B cell (primary cell): ENCODE results near the gene ANKRD28. TPM values are rescaled to one million over a fixed set of nuclear protein-coding genes. Genes with fewer than 3 reads are reported as not detected.

Experiments
- ATAC-seq: fragments of 200-7000 bp; cut with Tn5 transposase; one replicate; pipeline ENCODE4 v1.10.0; 2021; ENCODE audit warnings: low read depth, mild to moderate bottlenecking, moderate number of reproducible peaks, moderate library complexity
- CTCF ChIA-PET: fragments of 350-600 bp; sonication (Branson Sonifier 250); formaldehyde crosslinking; loops from one replicate; lab custom pipeline; 2021; ENCODE audit warnings: antibody characterized with exemption, inconsistent platforms; lab: Charles Lee
- POLR2A ChIA-PET: fragments of 350-600 bp; sonication (Branson Sonifier 250); formaldehyde crosslinking; loops from one replicate; lab custom pipeline; 2021; ENCODE audit warnings: antibody characterized with exemption; lab: Charles Lee
- DNase-seq: peaks from one replicate; pipeline ENCODE4 v3.0.0; 2013
- H2AFZ ChIP-seq: 2 replicates; pipeline ENCODE4 v1.6.1; 2012; ENCODE audit warnings: mild to moderate bottlenecking, low read depth, low read length; ENCODE audit not compliant: insufficient read depth, poor library complexity, severe bottlenecking
- H3K27ac ChIP-seq, 2 donors: 1 replicate in 1 of 2; 2 replicates in 1 of 2; pipeline ENCODE4 v1.5.1; 2012 to 2013; ENCODE audit warnings: low read length in 2 of 2, mild to moderate bottlenecking in 2 of 2, moderate library complexity in 1 of 2
- H3K27me3 ChIP-seq, 4 experiments: fragments of 200-600 bp in 1 of 4; sonication (generic) in 1 of 4; replicated peaks in 1 of 4; 1 replicate in 2 of 4; 2 replicates in 2 of 4; pipeline versions ENCODE4 v1.6.1 to v1.7.0; 2013 to 2016; ENCODE audit warnings: low read length in 3 of 4, mild to moderate bottlenecking in 2 of 4, mixed read lengths in 1 of 4, moderate library complexity in 1 of 4; ENCODE audit not compliant: insufficient read depth in 4 of 4, control insufficient read depth in 3 of 4; ENCODE audit errors: control extremely low read depth in 1 of 4
- H3K36me3 ChIP-seq, 2 experiments: replicated peaks in 1 of 2; 1 replicate in 1 of 2; 2 replicates in 1 of 2; pipeline versions ENCODE4 v1.6.1 to v1.7.1; 2013; ENCODE audit warnings: low read length in 1 of 2; ENCODE audit not compliant: insufficient read depth in 2 of 2, control insufficient read depth in 1 of 2; ENCODE audit errors: control extremely low read depth in 1 of 2, extremely low read depth in 1 of 2
- H3K4me1 ChIP-seq, 2 donors: fragments of 200-600 bp in 1 of 2; sonication (generic) in 1 of 2; 1 replicate in 1 of 2; 2 replicates in 1 of 2; pipeline versions ENCODE4 v1.5.1 to v1.6.1; 2013 to 2017; ENCODE audit warnings: low read length in 2 of 2; ENCODE audit not compliant: control insufficient read depth in 2 of 2, insufficient read depth in 2 of 2
- H3K4me2 ChIP-seq: replicated peaks from 2 replicates; pipeline ENCODE3; 2012; ENCODE audit warnings: mild to moderate bottlenecking, low read depth, low read length; ENCODE audit not compliant: poor library complexity, severe bottlenecking
- H3K4me3 ChIP-seq, 5 experiments: fragments of 200-600 bp in 1 of 5; sonication (generic) in 1 of 5; 1 replicate in 3 of 5; 2 replicates in 2 of 5; pipeline versions ENCODE4 v1.5.1 to v1.7.0; 2011 to 2016; ENCODE audit warnings: low read length in 4 of 5, mild to moderate bottlenecking in 4 of 5, low read depth in 2 of 5, control low read depth in 1 of 5, moderate library complexity in 1 of 5; ENCODE audit not compliant: insufficient read depth in 1 of 5; ENCODE audit errors: control extremely low read depth in 1 of 5, extremely low read depth in 1 of 5
- H3K79me2 ChIP-seq: fragments of 200-600 bp; sonication (generic); one replicate; pipeline ENCODE4 v1.6.0; 2016; ENCODE audit warnings: low read length; ENCODE audit not compliant: control insufficient read depth, insufficient read depth
- H3K9ac ChIP-seq: fragments of 200-600 bp; sonication (generic); 2 replicates; pipeline ENCODE4 v1.6.1; 2017; ENCODE audit warnings: mild to moderate bottlenecking, low read length, moderate library complexity
- H3K9me3 ChIP-seq, 3 donors: one replicate each; pipeline versions ENCODE4 v1.6.1 to v1.7.1; 2013; ENCODE audit warnings: low read length in 2 of 3; ENCODE audit not compliant: control insufficient read depth in 2 of 3, insufficient read depth in 1 of 3; ENCODE audit errors: control extremely low read depth in 1 of 3
- H4K20me1 ChIP-seq: 2 replicates; pipeline ENCODE4 v1.6.0; 2012; ENCODE audit warnings: mild to moderate bottlenecking, low read length; ENCODE audit not compliant: insufficient read depth, control insufficient read depth, poor library complexity, severe bottlenecking
- H3K27ac Mint-ChIP-seq: one replicate; pipeline ENCODE4 v1.8.0; 2021; ENCODE audit warnings: mixed read lengths
- H3K27me3 Mint-ChIP-seq: one replicate; pipeline ENCODE4 v1.8.0; 2021; ENCODE audit warnings: mixed read lengths
- H3K4me1 Mint-ChIP-seq: one replicate; pipeline ENCODE4 v1.8.0; 2021; ENCODE audit warnings: mixed read lengths
- H3K4me3 Mint-ChIP-seq: one replicate; pipeline ENCODE4 v1.8.0; 2021; ENCODE audit warnings: mixed read lengths
- H3K9me3 Mint-ChIP-seq: one replicate; pipeline ENCODE4 v1.8.0; 2022; ENCODE audit warnings: mixed read lengths; ENCODE audit not compliant: insufficient read depth
- EZH2 ChIP-seq: IDR thresholded peaks from 2 replicates; pipeline ENCODE4 v1.6.1; 2012; ENCODE audit warnings: borderline replicate concordance, low read depth, mild to moderate bottlenecking, moderate library complexity, low read length; ENCODE audit not compliant: insufficient read depth, poor library complexity, severe bottlenecking
- WGBS: methylation state at CpG from one replicate; pipeline ENCODE4 v1.1.5; 2013; ENCODE audit warnings: missing lambda C conversion rate; ENCODE audit not compliant: insufficient coverage; 5-methylcytosine and 5-hydroxymethylcytosine counted together
- intact Hi-C: fragments of 100-400 bp; cut with micrococcal nuclease; formaldehyde crosslinking; loops from one replicate; pipeline ENCODE4 v1.10.0; 2022
- polyA plus RNA-seq: library from polyadenylated mRNA; depleted of rRNA; stranded (reverse); fragments of >200 nt; gene quantifications from 2 replicates; pipeline ENCODE4 v1.2.3, GENCODE V29; 2012
- total RNA-seq, 2 donors: library from RNA; stranded (reverse); fragments of 120-200 nt in 1 of 2; gene quantifications; 1 replicate in 1 of 2; 2 replicates in 1 of 2; pipeline versions ENCODE4 v1.2.3 to v1.2.4, GENCODE V29; 2013 to 2022
- TF ChIP-seq, protein P1 (sequence below): fragments of 200-600 bp; IDR thresholded peaks from one replicate; pipeline ENCODE4 v1.8.0; 2022; ENCODE audit warnings: antibody characterized with exemption, mild to moderate bottlenecking

Gene ANKRD28
- total and polyA plus RNA-seq, 2 donors (not counting 1 experiment from before 2014, with no cell fraction given), result 20.7 to 37.4 TPM

- no CpG with 5 or more reads among the region's 3 CpGs for WGBS
- Mint-ChIP-seq H3K4me1 (peaks cover 9% of the 10 kb centered on the region), H3K27me3 (no peaks in the 10 kb centered on the region), H3K9me3 (no peaks in the 10 kb centered on the region), H3K4me3 (no peak overlapping the region), H3K27ac (no peak overlapping the region)
- intact Hi-C loops, result no loop called here
- Histone ChIP-seq H3K4me1 (no peaks in the 10 kb centered on the region), H3K4me3 (no peak overlapping the region), H3K27ac (no peak overlapping the region), H3K36me3 (peaks cover 2 to 8% of the 10 kb centered on the region in 2 experiments), H3K27me3 (no peaks in the 10 kb centered on the region), H2AFZ (no peak overlapping the region), H3K9ac (no peak overlapping the region), H4K20me1 (no peaks in the 10 kb centered on the region), H3K79me2 (no peaks in the 10 kb centered on the region), H3K9me3 (no peaks in the 10 kb centered on the region), H3K4me2 (no peak overlapping the region)
- no peak for ATAC-seq
- no peak for DNase-seq
- TF ChIP-seq EZH2, result no peak
- TF ChIP-seq, protein P1, sequence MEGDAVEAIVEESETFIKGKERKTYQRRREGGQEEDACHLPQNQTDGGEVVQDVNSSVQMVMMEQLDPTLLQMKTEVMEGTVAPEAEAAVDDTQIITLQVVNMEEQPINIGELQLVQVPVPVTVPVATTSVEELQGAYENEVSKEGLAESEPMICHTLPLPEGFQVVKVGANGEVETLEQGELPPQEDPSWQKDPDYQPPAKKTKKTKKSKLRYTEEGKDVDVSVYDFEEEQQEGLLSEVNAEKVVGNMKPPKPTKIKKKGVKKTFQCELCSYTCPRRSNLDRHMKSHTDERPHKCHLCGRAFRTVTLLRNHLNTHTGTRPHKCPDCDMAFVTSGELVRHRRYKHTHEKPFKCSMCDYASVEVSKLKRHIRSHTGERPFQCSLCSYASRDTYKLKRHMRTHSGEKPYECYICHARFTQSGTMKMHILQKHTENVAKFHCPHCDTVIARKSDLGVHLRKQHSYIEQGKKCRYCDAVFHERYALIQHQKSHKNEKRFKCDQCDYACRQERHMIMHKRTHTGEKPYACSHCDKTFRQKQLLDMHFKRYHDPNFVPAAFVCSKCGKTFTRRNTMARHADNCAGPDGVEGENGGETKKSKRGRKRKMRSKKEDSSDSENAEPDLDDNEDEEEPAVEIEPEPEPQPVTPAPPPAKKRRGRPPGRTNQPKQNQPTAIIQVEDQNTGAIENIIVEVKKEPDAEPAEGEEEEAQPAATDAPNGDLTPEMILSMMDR, result no peak
- ChIA-PET CTCF (no interaction called here), POLR2A (no interaction called here)
These were observed 39.5 kb downstream of the ANKRD28 start for GRCh38 chr3:15758295-15758694.

DNA sequence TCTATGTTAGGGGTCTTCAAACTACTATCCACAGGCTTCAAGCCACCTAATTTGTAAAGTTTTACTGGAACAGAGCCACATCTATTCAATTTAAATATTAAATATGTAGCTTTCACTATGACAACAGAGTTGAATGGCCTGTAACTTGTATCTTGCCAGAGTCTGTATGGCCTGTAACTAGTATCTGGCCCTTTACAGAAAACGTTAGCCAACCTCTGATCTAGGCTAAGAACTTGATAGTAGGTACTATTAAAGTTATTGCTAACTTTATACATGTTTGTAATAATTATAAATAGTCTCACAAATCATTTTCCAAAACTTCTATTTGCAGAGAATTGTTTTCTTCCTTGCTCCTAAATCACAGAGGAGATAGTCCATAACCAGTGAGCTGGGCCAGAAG is 40.0 kb downstream of the ANKRD28 start:
- ATAC-seq, result no peak
- Histone ChIP-seq H3K4me2 (no peak overlapping the region), H3K27me3 (no peaks in the 10 kb centered on the region), H3K4me1 (no peaks in the 10 kb centered on the region), H3K4me3 (no peak overlapping the region), H3K9me3 (no peaks in the 10 kb centered on the region), H4K20me1 (no peaks in the 10 kb centered on the region), H3K79me2 (no peaks in the 10 kb centered on the region), H3K9ac (no peak overlapping the region), H3K27ac (no peak overlapping the region), H2AFZ (no peak overlapping the region), H3K36me3 (peaks cover 6 to 9% of the 10 kb centered on the region in 2 experiments)
- POLR2A ChIA-PET, result no interaction called here
- DNase-seq, result no peak
- intact Hi-C loops, result no loop called here
- TF ChIP-seq, protein P1, result no peak
- no peak for TF ChIP-seq EZH2
- Mint-ChIP-seq H3K4me1 (peaks cover 9% of the 10 kb centered on the region), H3K27me3 (no peaks in the 10 kb centered on the region), H3K27ac (no peak overlapping the region), H3K9me3 (no peaks in the 10 kb centered on the region), H3K4me3 (no peak overlapping the region)
- CTCF ChIA-PET, result no interaction called here
- no CpG with 5 or more reads among the region's 1 CpG for WGBS
